Panc1 (cell line): Measurements from ENCODE around the gene ZC3H8. TPM values are rescaled to one million over a fixed set of nuclear protein-coding genes. Genes with fewer than 3 reads are reported as not detected.

Source experiments
- ATAC-seq: fragments of 200-7000 bp; cut with Tn5 transposase; 2 replicates; pipeline ENCODE4 v1.9.1; 2020; ENCODE audit warnings: mild to moderate bottlenecking, moderate library complexity
- BruUV-seq: library from RNA; stranded (reverse); fragments of 400-500 nt; replicated peaks from 2 replicates; lab custom pipeline; 2021; lab: Mats Ljungman, UMichigan
- CTCF ChIA-PET: fragments of 300-600 bp; sonication (Branson Sonifier 250); formaldehyde crosslinking; loops from one replicate; lab custom pipeline; 2022; ENCODE audit warnings: antibody characterized with exemption; lab: Charles Lee
- POLR2A ChIA-PET: fragments of 300-600 bp; sonication (Branson Sonifier 250); formaldehyde crosslinking; loops from one replicate; lab custom pipeline; 2022; ENCODE audit warnings: antibody characterized with exemption; lab: Charles Lee
- DNase-seq: peaks from one replicate; pipeline ENCODE4 v3.0.0-alpha.2; 2010; ENCODE audit warnings: low read depth, low spot score
- H3K27ac ChIP-seq: 2 replicates; pipeline ENCODE4 v1.5.1; 2011; ENCODE audit warnings: mild to moderate bottlenecking, low read length, inconsistent platforms
- H3K27me3 ChIP-seq: fragments of 200-500 bp; sonication (Bioruptor generic); 2 replicates; pipeline ENCODE4 v1.6.0; 2014; ENCODE audit warnings: low read length, inconsistent platforms; ENCODE audit not compliant: control insufficient read depth, insufficient read depth
- H3K36me3 ChIP-seq: fragments of 200-500 bp; sonication (Bioruptor generic); 2 replicates; pipeline ENCODE4 v1.5.1; 2014; ENCODE audit warnings: inconsistent platforms, mild to moderate bottlenecking, low read length, moderate library complexity; ENCODE audit not compliant: control insufficient read depth, insufficient read depth
- H3K4me1 ChIP-seq: 2 replicates; pipeline ENCODE4 v1.5.1; 2011; ENCODE audit warnings: inconsistent platforms, mild to moderate bottlenecking, low read length, moderate library complexity; ENCODE audit not compliant: control insufficient read depth, insufficient read depth
- H3K4me3 ChIP-seq, 2 experiments: 2 replicates each; pipeline ENCODE4 v1.5.1; 2011 to 2012; ENCODE audit warnings: low read depth in 2 of 2, low read length in 2 of 2, mild to moderate bottlenecking in 2 of 2, inconsistent platforms in 1 of 2, moderate library complexity in 1 of 2
- H3K9me3 ChIP-seq: fragments of 200-500 bp; sonication (Bioruptor generic); 2 replicates; pipeline ENCODE4 v1.5.1; 2014; ENCODE audit warnings: low read depth, mild to moderate bottlenecking, inconsistent platforms, low read length, moderate library complexity; ENCODE audit not compliant: control insufficient read depth, insufficient read depth
- POLR2AphosphoS5 ChIP-seq: IDR thresholded peaks from 2 replicates; pipeline ENCODE4 v1.6.1; 2012; ENCODE audit warnings: mild to moderate bottlenecking, low read depth, low read length, moderate library complexity
- SIN3A ChIP-seq: IDR thresholded peaks from 2 replicates; pipeline ENCODE4 v1.6.1; 2012; ENCODE audit warnings: low read depth, mild to moderate bottlenecking, low read length, moderate library complexity, borderline replicate concordance; ENCODE audit not compliant: insufficient read depth
- TCF7L2 ChIP-seq: IDR thresholded peaks from 2 replicates; pipeline ENCODE4 v1.6.1; 2011; ENCODE audit warnings: mild to moderate bottlenecking, low read depth, low read length, inconsistent platforms
- in situ Hi-C: cut with HindIII; loops from 2 replicates; pipeline ENCODE4 v1.10.0; 2016; ENCODE audit warnings: low sequenced_read_pairs, low pct_unique_long_range_greater_than_20kb
- intact Hi-C: fragments of 100-400 bp; cut with micrococcal nuclease; formaldehyde crosslinking; loops from one replicate; pipeline ENCODE4 v1.10.0; 2022; ENCODE audit not compliant: unreplicated experiment
- total RNA-seq: library from RNA; stranded (reverse); gene quantifications from one replicate; pipeline ENCODE4 v1.2.1, GENCODE V29; 2021; ENCODE audit not compliant: unreplicated experiment
- TF ChIP-seq, protein P1 (sequence below), 2 experiments: IDR thresholded peaks; 2 replicates each; pipeline ENCODE4 v1.6.1; 2011 to 2012; ENCODE audit warnings: low read depth in 2 of 2, control low read depth in 1 of 2, low read length in 1 of 2, mild to moderate bottlenecking in 1 of 2, moderate library complexity in 1 of 2; ENCODE audit not compliant: insufficient read depth in 1 of 2
- TF ChIP-seq, protein P2 (sequence below): fragments of 450-650 bp; IDR thresholded peaks from 2 replicates; pipeline ENCODE4 v1.5.1; 2017; ENCODE audit warnings: mild to moderate bottlenecking

The ZC3H8 gene
- total RNA-seq, 1 experiment from 2014 or later: 4.4 TPM

DNA sequence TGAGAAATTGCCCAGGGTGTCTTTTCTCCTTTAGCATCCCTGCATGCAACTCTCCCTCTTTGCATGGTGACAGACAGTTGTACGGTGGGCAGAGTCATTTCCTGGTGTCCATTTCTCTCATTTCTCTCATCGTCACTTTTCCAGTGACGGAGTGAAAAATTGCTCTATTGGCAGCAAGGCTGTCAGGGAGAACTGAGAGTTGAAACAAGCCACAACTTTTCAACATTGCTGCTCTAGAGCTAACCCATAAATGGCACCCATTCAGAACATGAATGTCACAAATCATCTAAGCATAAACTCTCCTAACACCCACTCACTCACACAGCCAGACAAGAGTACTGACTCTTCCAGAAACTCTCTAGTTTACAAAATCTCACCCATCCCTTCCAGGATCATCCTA is 55.7 kb downstream of the ZC3H8 start:
- H3K27ac ChIP-seq: no peak overlapping the region
- BruUV-seq: no TSS peak
- H3K4me1 ChIP-seq: no peaks in the 10 kb centered on the region
- H3K27me3 ChIP-seq: no peaks in the 10 kb centered on the region
- POLR2A ChIA-PET: no interaction called here
- ATAC-seq: no peak
- no peak for DNase-seq
- no peak overlapping the region for H3K4me3 ChIP-seq
- in situ Hi-C loops: no loop called here
- peaks cover 4% of the 10 kb centered on the region; the same call in 1 of the 2 replicates for H3K9me3 ChIP-seq
- H3K36me3 ChIP-seq: no peaks in the 10 kb centered on the region
- intact Hi-C loops: no loop called here
- CTCF ChIA-PET: no interaction called here
- TF ChIP-seq, protein P1, sequence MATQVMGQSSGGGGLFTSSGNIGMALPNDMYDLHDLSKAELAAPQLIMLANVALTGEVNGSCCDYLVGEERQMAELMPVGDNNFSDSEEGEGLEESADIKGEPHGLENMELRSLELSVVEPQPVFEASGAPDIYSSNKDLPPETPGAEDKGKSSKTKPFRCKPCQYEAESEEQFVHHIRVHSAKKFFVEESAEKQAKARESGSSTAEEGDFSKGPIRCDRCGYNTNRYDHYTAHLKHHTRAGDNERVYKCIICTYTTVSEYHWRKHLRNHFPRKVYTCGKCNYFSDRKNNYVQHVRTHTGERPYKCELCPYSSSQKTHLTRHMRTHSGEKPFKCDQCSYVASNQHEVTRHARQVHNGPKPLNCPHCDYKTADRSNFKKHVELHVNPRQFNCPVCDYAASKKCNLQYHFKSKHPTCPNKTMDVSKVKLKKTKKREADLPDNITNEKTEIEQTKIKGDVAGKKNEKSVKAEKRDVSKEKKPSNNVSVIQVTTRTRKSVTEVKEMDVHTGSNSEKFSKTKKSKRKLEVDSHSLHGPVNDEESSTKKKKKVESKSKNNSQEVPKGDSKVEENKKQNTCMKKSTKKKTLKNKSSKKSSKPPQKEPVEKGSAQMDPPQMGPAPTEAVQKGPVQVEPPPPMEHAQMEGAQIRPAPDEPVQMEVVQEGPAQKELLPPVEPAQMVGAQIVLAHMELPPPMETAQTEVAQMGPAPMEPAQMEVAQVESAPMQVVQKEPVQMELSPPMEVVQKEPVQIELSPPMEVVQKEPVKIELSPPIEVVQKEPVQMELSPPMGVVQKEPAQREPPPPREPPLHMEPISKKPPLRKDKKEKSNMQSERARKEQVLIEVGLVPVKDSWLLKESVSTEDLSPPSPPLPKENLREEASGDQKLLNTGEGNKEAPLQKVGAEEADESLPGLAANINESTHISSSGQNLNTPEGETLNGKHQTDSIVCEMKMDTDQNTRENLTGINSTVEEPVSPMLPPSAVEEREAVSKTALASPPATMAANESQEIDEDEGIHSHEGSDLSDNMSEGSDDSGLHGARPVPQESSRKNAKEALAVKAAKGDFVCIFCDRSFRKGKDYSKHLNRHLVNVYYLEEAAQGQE (IDR thresholded peaks at IDR 0.05; ENCODE audit: insufficient read depth in 1 of 2, low read depth in 2 of 2, low read length in 1 of 2): no peak
- TF ChIP-seq SIN3A (no peak), TCF7L2 (no peak), POLR2AphosphoS5 (no peak)
- TF ChIP-seq, protein P2, sequence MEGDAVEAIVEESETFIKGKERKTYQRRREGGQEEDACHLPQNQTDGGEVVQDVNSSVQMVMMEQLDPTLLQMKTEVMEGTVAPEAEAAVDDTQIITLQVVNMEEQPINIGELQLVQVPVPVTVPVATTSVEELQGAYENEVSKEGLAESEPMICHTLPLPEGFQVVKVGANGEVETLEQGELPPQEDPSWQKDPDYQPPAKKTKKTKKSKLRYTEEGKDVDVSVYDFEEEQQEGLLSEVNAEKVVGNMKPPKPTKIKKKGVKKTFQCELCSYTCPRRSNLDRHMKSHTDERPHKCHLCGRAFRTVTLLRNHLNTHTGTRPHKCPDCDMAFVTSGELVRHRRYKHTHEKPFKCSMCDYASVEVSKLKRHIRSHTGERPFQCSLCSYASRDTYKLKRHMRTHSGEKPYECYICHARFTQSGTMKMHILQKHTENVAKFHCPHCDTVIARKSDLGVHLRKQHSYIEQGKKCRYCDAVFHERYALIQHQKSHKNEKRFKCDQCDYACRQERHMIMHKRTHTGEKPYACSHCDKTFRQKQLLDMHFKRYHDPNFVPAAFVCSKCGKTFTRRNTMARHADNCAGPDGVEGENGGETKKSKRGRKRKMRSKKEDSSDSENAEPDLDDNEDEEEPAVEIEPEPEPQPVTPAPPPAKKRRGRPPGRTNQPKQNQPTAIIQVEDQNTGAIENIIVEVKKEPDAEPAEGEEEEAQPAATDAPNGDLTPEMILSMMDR: no peak

DNA sequence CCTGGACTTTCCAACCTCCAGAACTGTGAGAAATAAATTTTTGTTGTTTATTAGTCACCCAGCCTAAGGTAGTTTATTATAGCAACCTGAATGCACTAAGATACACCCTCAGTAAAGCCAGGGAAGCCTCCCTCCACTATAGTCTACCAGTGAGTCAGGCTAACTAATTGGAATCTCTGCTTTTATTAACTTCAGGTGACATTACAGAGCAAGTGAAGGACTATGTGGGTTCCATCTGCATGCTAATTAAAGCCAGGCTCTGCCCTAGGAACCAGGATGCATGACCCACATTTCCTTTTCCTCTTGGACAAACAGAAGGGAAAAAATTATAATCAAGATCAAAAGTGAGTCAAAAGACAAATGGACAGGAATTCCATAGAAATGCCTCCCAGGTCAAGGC is 56.1 kb downstream of the ZC3H8 start:
- Histone ChIP-seq H3K9me3 (no peaks in the 10 kb centered on the region; the same call in 1 of the 2 replicates), H3K4me3 (no peak overlapping the region), H3K4me1 (no peaks in the 10 kb centered on the region), H3K27me3 (no peaks in the 10 kb centered on the region), H3K36me3 (no peaks in the 10 kb centered on the region), H3K27ac (no peak overlapping the region)
- in situ Hi-C loops (no loop called here), intact Hi-C loops (no loop called here)
- ChIA-PET CTCF (no interaction called here), POLR2A (no interaction called here)
- no TSS peak for BruUV-seq
- ATAC-seq (no peak), DNase-seq (no peak)
- no peak for TF ChIP-seq POLR2AphosphoS5
- no peak for TF ChIP-seq SIN3A
- TF ChIP-seq TCF7L2: no peak
- TF ChIP-seq, protein P1 (IDR thresholded peaks at IDR 0.05; ENCODE audit: insufficient read depth in 1 of 2, low read depth in 2 of 2, low read length in 1 of 2): no peak
- TF ChIP-seq, protein P2: no peak
